Psoas muscle (tissue), 8 donors: ENCODE data around the gene PDP2. TPM values are rescaled to one million over a fixed set of nuclear protein-coding genes. Genes with fewer than 3 reads are reported as not detected.

Experiments
- ATAC-seq, 4 donors: fragments of 200-7000 bp; cut with Tn5 transposase; one replicate each; pipeline ENCODE4 v1.9.1; 2020; ENCODE audit warnings: moderate library complexity in 3 of 4, mild to moderate bottlenecking in 2 of 4
- DNase-seq, 2 donors: peaks; one replicate each; pipeline ENCODE4 v3.0.0-alpha.2; 2020
- H3K27ac ChIP-seq: fragments of 200-600 bp; one replicate; pipeline ENCODE4 v1.8.0; 2022
- H3K27me3 ChIP-seq, 3 donors: fragments of 200-600 bp in 1 of 3; one replicate each; pipeline versions ENCODE4 v1.6.1 to v1.8.0; 2013 to 2022; ENCODE audit warnings: low read length in 2 of 3, mild to moderate bottlenecking in 2 of 3, moderate library complexity in 1 of 3; ENCODE audit not compliant: insufficient read depth in 3 of 3
- H3K36me3 ChIP-seq, 2 donors: fragments of 200-600 bp in 1 of 2; one replicate each; pipeline versions ENCODE4 v1.6.1 to v1.8.0; 2013 to 2022; ENCODE audit warnings: low read depth in 1 of 2, mild to moderate bottlenecking in 1 of 2, moderate library complexity in 1 of 2; ENCODE audit not compliant: insufficient read depth in 1 of 2
- H3K4me1 ChIP-seq: fragments of 200-600 bp; one replicate; pipeline ENCODE4 v1.8.0; 2022
- H3K4me3 ChIP-seq: fragments of 200-600 bp; one replicate; pipeline ENCODE4 v1.8.0; 2022; ENCODE audit warnings: mild to moderate bottlenecking
- H3K9me3 ChIP-seq: fragments of 200-600 bp; one replicate; pipeline ENCODE4 v1.8.0; 2022
- CTCF ChIP-seq: fragments of 200-600 bp; IDR thresholded peaks from one replicate; pipeline ENCODE4 v1.8.0; 2022; ENCODE audit warnings: antibody characterized with exemption
- WGBS, 3 donors: extraction: QIAGEN DNeasy Blood & Tissue Kit; methylation state at CpG; one replicate each; pipeline versions ENCODE4 v1.1.6 to v1.1.7; 2013; 5-methylcytosine and 5-hydroxymethylcytosine counted together
- intact Hi-C, 2 donors: fragments of 100-400 bp; cut with DNase I; formaldehyde crosslinking; loops; one replicate each; pipeline versions ENCODE4 v1.11.0 to v1.14.2; 2022
- polyA plus RNA-seq, 3 donors: library from polyadenylated mRNA; stranded (reverse); fragments of 200-250 nt; gene quantifications; one replicate each; pipeline ENCODE4 v1.2.3, GENCODE V29; 2013
- total RNA-seq, 4 donors: library from RNA; stranded (reverse); fragmentation: NEBNext Ultra II Directional in 2 of 4; extraction: Animal tissue kit (Norgen Biotek cat#: 25700) in 2 of 4; gene quantifications; one replicate each; pipeline versions ENCODE4 v1.2.1 to v1.2.4, GENCODE V29; 2021 to 2023
- donor health status: healthy with polysubstance abuse.
- donor health status: DM: no; HTN: no; CAD: no; lungs with moderate emphysema.
- donor health status: Bipolar disorder and iron deficiency.
- donor health status: healthy.
- donor health status: DM: yes; HTN: yes; CAD: no.
- donor health status: DM: no; HTN: no; CAD: no.
- donor health status: DM: no; HTN: no; CAD: no.
- donor health status: DM: yes; HTN: yes; CAD: no.

PDP2 gene
- total and polyA plus RNA-seq, 7 donors = 1.0 to 5.2 (median 3.0) TPM

DNA sequence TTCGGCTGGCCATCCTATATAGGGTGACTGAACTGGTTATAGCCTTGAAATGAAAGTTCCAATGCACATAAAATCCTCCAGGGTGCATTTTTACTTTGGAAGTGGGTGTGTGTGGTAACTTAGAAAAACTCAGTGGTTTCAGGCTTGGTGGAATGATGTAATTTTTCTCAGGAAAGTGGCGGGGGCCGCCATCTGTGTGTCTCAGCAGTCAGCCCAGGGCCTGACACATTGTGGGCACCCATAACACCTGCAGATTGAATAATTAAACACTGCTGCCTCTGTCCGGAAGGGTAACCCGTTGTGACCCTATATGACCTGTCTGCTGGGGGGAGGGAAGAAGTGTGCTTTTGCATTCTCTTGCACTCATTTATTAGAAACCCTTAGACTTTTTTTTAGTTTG, 2.2 kb upstream of the PDP2 start:
- ATAC-seq = no peak

GRCh38 chr16:66881014-66881417, 701 bp downstream of the PDP2 start:
- ATAC-seq (peak; percentile 13 to 29 (median 26)), DNase-seq (no peak)
- Histone ChIP-seq H3K27ac (peak overlapping the region; percentile 79), H3K4me3 (peak overlapping the region; percentile 97), H3K9me3 (no peaks in the 10 kb centered on the region), H3K4me1 (no peaks in the 10 kb centered on the region), H3K27me3 (no peaks in the 10 kb centered on the region), H3K36me3 (peaks cover 0 to 28% of the 10 kb centered on the region in 2 donors)
- intact Hi-C loops = no loop called here
- 3 to 11% (median 4%) methylated on average over 23 of the region's 23 CpGs for WGBS, 3 donors
- no peak for TF ChIP-seq CTCF

More for the DNA sequence above, 2.2 kb upstream of the PDP2 start:
- intact Hi-C loops = no loop called here
- no peaks in the 10 kb centered on the region for H3K9me3 ChIP-seq
- no peaks in the 10 kb centered on the region for H3K36me3 ChIP-seq
- no peaks in the 10 kb centered on the region for H3K4me1 ChIP-seq
- no peak for TF ChIP-seq CTCF
- no peak overlapping the region for H3K27ac ChIP-seq
- H3K4me3 ChIP-seq = no peak overlapping the region
- WGBS, 3 donors = 54 to 63% (median 61%) methylated on average over 5 of the region's 5 CpGs
- no peak for DNase-seq
- H3K27me3 ChIP-seq = no peaks in the 10 kb centered on the region

- peak overlapping the region; percentile 97 for H3K4me3 ChIP-seq
- DNase-seq = no peak
- no peak for TF ChIP-seq CTCF
- WGBS, 3 donors = 72 to 83% (median 82%) methylated on average over 2 of the region's 2 CpGs
- peak overlapping the region; percentile 79 for H3K27ac ChIP-seq
- no peak for ATAC-seq
- intact Hi-C loops = no loop called here
- no peaks in the 10 kb centered on the region for H3K9me3 ChIP-seq
- no peaks in the 10 kb centered on the region for H3K27me3 ChIP-seq
- H3K4me1 ChIP-seq = no peaks in the 10 kb centered on the region
- peaks cover 0 to 32% of the 10 kb centered on the region in 2 donors for H3K36me3 ChIP-seq
These were observed 1.2 kb downstream of the PDP2 start for GRCh38 chr16:66881560-66881959.

GRCh38 chr16:66881964-66882508, 1.7 kb downstream of the PDP2 start:
- DNase-seq = no peak
- no peak for TF ChIP-seq CTCF
- Histone ChIP-seq H3K27ac (no peak overlapping the region), H3K27me3 (no peaks in the 10 kb centered on the region), H3K4me3 (peak overlapping the region; percentile 97), H3K36me3 (peaks cover 0 to 35% of the 10 kb centered on the region in 2 donors), H3K4me1 (no peaks in the 10 kb centered on the region), H3K9me3 (no peaks in the 10 kb centered on the region)
- intact Hi-C loops = no loop called here
- no peak for ATAC-seq
- 91 to 92% (median 92%) methylated on average over 8 of the region's 8 CpGs for WGBS, 3 donors

- WGBS, 3 donors = 96 to 99% (median 97%) methylated on average over 3 of the region's 3 CpGs
- no peaks in the 10 kb centered on the region for H3K9me3 ChIP-seq
- ATAC-seq = no peak
- no peaks in the 10 kb centered on the region for H3K27me3 ChIP-seq
- no peaks in the 10 kb centered on the region for H3K4me1 ChIP-seq
- no peak overlapping the region for H3K4me3 ChIP-seq
- no peak for DNase-seq
- peaks cover 0 to 40% of the 10 kb centered on the region in 2 donors for H3K36me3 ChIP-seq
- no peak overlapping the region for H3K27ac ChIP-seq
- intact Hi-C loops = no loop called here
- no peak for TF ChIP-seq CTCF
These were observed 2.4 kb downstream of the PDP2 start for GRCh38 chr16:66882702-66883101.
